ENCODE measurements around the gene LNX2.

LNX2 gene

GRCh38 chr13:27549406-27549981 lies 70.8 kb downstream of the LNX2 start:
- H3K4me1 ChIP-seq (ENCODE audit: control insufficient read depth, low read depth, low read length) = no peaks in the 10 kb centered on the region
- H3K36me3 ChIP-seq (ENCODE audit: control insufficient read depth, low read depth, low read length) = peaks cover 20% of the 10 kb centered on the region
- H3K27me3 ChIP-seq (ENCODE audit: control insufficient read depth, insufficient read depth, low read length) = no peaks in the 10 kb centered on the region
- no peak overlapping the region for H3K9ac ChIP-seq (ENCODE audit: low read length)
- no peaks in the 10 kb centered on the region for H3K9me3 ChIP-seq (ENCODE audit: control insufficient read depth, low read depth, low read length)
- H3K4me3 ChIP-seq (ENCODE audit: low read length) = no peak overlapping the region
- H3K27ac ChIP-seq (ENCODE audit: low read length) = no peak overlapping the region

DNA sequence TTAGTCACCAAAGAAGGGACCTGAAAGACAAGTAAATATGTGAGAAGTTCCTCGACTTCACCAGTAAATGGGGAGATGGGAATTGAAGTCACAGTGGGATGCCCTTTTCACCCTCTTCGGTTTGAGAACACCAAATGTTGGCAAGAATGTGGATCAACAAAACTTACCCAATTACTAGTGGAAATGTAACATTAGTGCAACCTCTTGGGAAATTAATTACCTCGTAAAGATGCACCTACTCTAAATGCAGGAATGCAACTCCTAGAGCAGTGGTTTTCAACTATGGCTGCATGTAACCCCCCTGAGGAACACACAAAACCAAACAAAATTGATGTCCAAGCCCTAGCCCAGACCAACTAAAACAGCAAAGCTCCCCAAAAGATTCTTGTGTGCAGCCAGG lies 78.1 kb downstream of the LNX2 start:
- peaks cover 11% of the 10 kb centered on the region for H3K4me1 ChIP-seq (ENCODE audit: control insufficient read depth, low read depth, low read length)
- H3K9ac ChIP-seq (ENCODE audit: low read length) = no peak overlapping the region
- H3K9me3 ChIP-seq (ENCODE audit: control insufficient read depth, low read depth, low read length) = no peaks in the 10 kb centered on the region
- H3K36me3 ChIP-seq (ENCODE audit: control insufficient read depth, low read depth, low read length) = no peaks in the 10 kb centered on the region
- no peak overlapping the region for H3K27ac ChIP-seq (ENCODE audit: low read length)
- H3K27me3 ChIP-seq (ENCODE audit: control insufficient read depth, insufficient read depth, low read length) = no peaks in the 10 kb centered on the region
- no peak overlapping the region for H3K4me3 ChIP-seq (ENCODE audit: low read length)

- H3K4me1 ChIP-seq (ENCODE audit: control insufficient read depth, low read depth, low read length) = peaks cover 11% of the 10 kb centered on the region
- H3K36me3 ChIP-seq (ENCODE audit: control insufficient read depth, low read depth, low read length) = no peaks in the 10 kb centered on the region
- H3K9me3 ChIP-seq (ENCODE audit: control insufficient read depth, low read depth, low read length) = no peaks in the 10 kb centered on the region
- no peak overlapping the region for H3K9ac ChIP-seq (ENCODE audit: low read length)
- no peak overlapping the region for H3K27ac ChIP-seq (ENCODE audit: low read length)
- no peaks in the 10 kb centered on the region for H3K27me3 ChIP-seq (ENCODE audit: control insufficient read depth, insufficient read depth, low read length)
- H3K4me3 ChIP-seq (ENCODE audit: low read length) = no peak overlapping the region
These were observed 78.9 kb downstream of the LNX2 start for GRCh38 chr13:27541386-27541785.

DNA sequence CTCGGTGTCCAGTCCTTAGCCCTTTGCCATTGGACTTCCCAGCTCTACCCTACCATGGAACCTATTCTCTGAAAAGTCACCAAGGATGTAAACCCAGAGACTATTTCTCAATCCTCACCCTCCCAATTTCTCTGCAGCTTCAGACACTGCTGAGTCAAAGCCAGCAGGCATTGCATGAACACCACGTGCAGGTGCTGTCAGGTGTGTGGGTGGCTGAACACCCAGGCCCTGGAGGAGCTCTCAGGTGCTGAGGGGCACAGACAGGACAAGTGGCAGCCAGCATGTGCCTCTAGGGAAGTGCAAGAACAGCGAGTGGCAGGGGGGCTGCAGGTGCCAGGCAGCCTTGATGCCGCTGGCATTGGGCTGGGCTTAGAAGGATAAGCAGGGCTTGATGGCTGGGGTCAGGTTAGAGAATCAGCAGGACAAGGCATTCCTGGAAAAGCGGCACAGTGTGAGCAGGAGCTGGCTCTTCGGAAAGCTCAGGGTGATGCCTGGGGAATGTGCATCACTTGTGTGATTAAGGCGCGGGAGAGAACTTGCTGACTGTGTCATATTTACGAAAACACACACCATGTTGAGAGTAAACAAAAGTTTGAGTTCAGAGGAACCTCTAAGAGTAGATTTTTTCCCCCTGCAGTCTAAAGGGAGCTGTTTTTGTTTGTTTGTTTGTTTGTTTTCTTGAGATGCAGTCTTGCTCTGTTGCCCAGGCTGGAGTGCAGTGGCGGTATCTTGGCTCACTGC lies 83.8 kb downstream of the LNX2 start:
- peaks cover 11% of the 10 kb centered on the region for H3K4me1 ChIP-seq (ENCODE audit: control insufficient read depth, low read depth, low read length)
- no peak overlapping the region for H3K4me3 ChIP-seq (ENCODE audit: low read length)
- no peaks in the 10 kb centered on the region for H3K36me3 ChIP-seq (ENCODE audit: control insufficient read depth, low read depth, low read length)
- H3K9ac ChIP-seq (ENCODE audit: low read length) = no peak overlapping the region
- no peaks in the 10 kb centered on the region for H3K27me3 ChIP-seq (ENCODE audit: control insufficient read depth, insufficient read depth, low read length)
- no peaks in the 10 kb centered on the region for H3K9me3 ChIP-seq (ENCODE audit: control insufficient read depth, low read depth, low read length)
- no peak overlapping the region for H3K27ac ChIP-seq (ENCODE audit: low read length)

GRCh38 chr13:27535546-27535945 lies 84.8 kb downstream of the LNX2 start:
- Histone ChIP-seq H3K27me3 (ENCODE audit: control insufficient read depth, insufficient read depth, low read length) (no peaks in the 10 kb centered on the region), H3K4me1 (ENCODE audit: control insufficient read depth, low read depth, low read length) (peaks cover 5% of the 10 kb centered on the region), H3K9me3 (ENCODE audit: control insufficient read depth, low read depth, low read length) (no peaks in the 10 kb centered on the region), H3K9ac (ENCODE audit: low read length) (no peak overlapping the region), H3K36me3 (ENCODE audit: control insufficient read depth, low read depth, low read length) (no peaks in the 10 kb centered on the region), H3K27ac (ENCODE audit: low read length) (no peak overlapping the region), H3K4me3 (ENCODE audit: low read length) (no peak overlapping the region)

GRCh38 chr13:27534981-27535380 lies 85.3 kb downstream of the LNX2 start:
- Histone ChIP-seq H3K36me3 (ENCODE audit: control insufficient read depth, low read depth, low read length) (no peaks in the 10 kb centered on the region), H3K9ac (ENCODE audit: low read length) (no peak overlapping the region), H3K4me3 (ENCODE audit: low read length) (no peak overlapping the region), H3K27me3 (ENCODE audit: control insufficient read depth, insufficient read depth, low read length) (no peaks in the 10 kb centered on the region), H3K4me1 (ENCODE audit: control insufficient read depth, low read depth, low read length) (no peaks in the 10 kb centered on the region), H3K27ac (ENCODE audit: low read length) (no peak overlapping the region), H3K9me3 (ENCODE audit: control insufficient read depth, low read depth, low read length) (no peaks in the 10 kb centered on the region)

GRCh38 chr13:27534108-27534980 lies 86.0 kb downstream of the LNX2 start:
- Histone ChIP-seq H3K27ac (ENCODE audit: low read length) (no peak overlapping the region), H3K4me1 (ENCODE audit: control insufficient read depth, low read depth, low read length) (no peaks in the 10 kb centered on the region), H3K36me3 (ENCODE audit: control insufficient read depth, low read depth, low read length) (no peaks in the 10 kb centered on the region), H3K27me3 (ENCODE audit: control insufficient read depth, insufficient read depth, low read length) (no peaks in the 10 kb centered on the region), H3K4me3 (ENCODE audit: low read length) (no peak overlapping the region), H3K9ac (ENCODE audit: low read length) (no peak overlapping the region), H3K9me3 (ENCODE audit: control insufficient read depth, low read depth, low read length) (no peaks in the 10 kb centered on the region)

DNA sequence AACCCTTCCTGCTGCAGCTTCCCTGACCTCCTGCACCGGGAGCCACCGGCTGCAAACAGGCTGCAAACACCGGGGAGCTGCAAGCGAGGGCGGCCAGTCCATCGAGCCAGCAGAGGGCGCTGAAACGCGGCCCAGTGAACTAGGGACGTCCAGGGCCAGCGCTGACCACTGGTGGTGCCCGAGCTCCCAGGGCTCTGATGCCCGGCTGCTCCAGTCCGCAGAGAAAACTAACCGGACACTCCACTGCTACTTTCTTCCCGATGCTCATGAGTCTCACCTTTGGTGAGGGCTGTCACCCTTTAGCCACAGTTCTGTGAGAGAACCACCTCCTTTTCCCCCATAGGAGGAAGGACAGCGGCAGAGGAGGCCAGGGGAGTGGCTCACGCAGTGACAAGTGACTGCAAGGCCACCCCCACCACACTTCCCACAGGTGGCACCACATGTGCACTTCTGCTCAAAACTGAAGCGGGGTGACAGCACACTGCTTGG lies 87.1 kb downstream of the LNX2 start:
- no peak overlapping the region for H3K27ac ChIP-seq (ENCODE audit: low read length)
- H3K9ac ChIP-seq (ENCODE audit: low read length) = no peak overlapping the region
- no peaks in the 10 kb centered on the region for H3K36me3 ChIP-seq (ENCODE audit: control insufficient read depth, low read depth, low read length)
- H3K4me3 ChIP-seq (ENCODE audit: low read length) = no peak overlapping the region
- no peaks in the 10 kb centered on the region for H3K4me1 ChIP-seq (ENCODE audit: control insufficient read depth, low read depth, low read length)
- H3K9me3 ChIP-seq (ENCODE audit: control insufficient read depth, low read depth, low read length) = no peaks in the 10 kb centered on the region
- H3K27me3 ChIP-seq (ENCODE audit: control insufficient read depth, insufficient read depth, low read length) = no peaks in the 10 kb centered on the region

- Histone ChIP-seq H3K9me3 (ENCODE audit: control insufficient read depth, low read depth, low read length) (no peaks in the 10 kb centered on the region), H3K4me1 (ENCODE audit: control insufficient read depth, low read depth, low read length) (no peaks in the 10 kb centered on the region)
These were observed 91.4 kb downstream of the LNX2 start for GRCh38 chr13:27528908-27529307.

GRCh38 chr13:27526516-27526915 lies 93.8 kb downstream of the LNX2 start:
- H3K9ac ChIP-seq (ENCODE audit: low read length) = no peak overlapping the region
- no peaks in the 10 kb centered on the region for H3K4me1 ChIP-seq (ENCODE audit: control insufficient read depth, low read depth, low read length)
- no peaks in the 10 kb centered on the region for H3K27me3 ChIP-seq (ENCODE audit: control insufficient read depth, insufficient read depth, low read length)
- H3K4me3 ChIP-seq (ENCODE audit: low read length) = no peak overlapping the region
- H3K9me3 ChIP-seq (ENCODE audit: control insufficient read depth, low read depth, low read length) = no peaks in the 10 kb centered on the region
- H3K27ac ChIP-seq (ENCODE audit: low read length) = no peak overlapping the region
- H3K36me3 ChIP-seq (ENCODE audit: control insufficient read depth, low read depth, low read length) = no peaks in the 10 kb centered on the region

More at GRCh38 chr13:27528908-27529307, 91.4 kb downstream of the LNX2 start:
- Histone ChIP-seq H3K4me3 (ENCODE audit: low read length) (no peak overlapping the region), H3K36me3 (ENCODE audit: control insufficient read depth, low read depth, low read length) (no peaks in the 10 kb centered on the region), H3K27ac (ENCODE audit: low read length) (no peak overlapping the region), H3K9ac (ENCODE audit: low read length) (no peak overlapping the region), H3K27me3 (ENCODE audit: control insufficient read depth, insufficient read depth, low read length) (no peaks in the 10 kb centered on the region)
